ENCODE results near the gene GLDN.

Gene GLDN

GRCh38 chr15:51341366-51342226 is at the start of gene GLDN:
Gene GLDN, plus strand, starts transcription at chr15:51341655. Its CDS starts 30 bp downstream, at chr15:51341685.
- peak in 49 of 51 donors; percentile 22 to 88 (median 64) for DNase-seq

- no peak for DNase-seq
These were observed 42.8 kb upstream of the GLDN start for GRCh38 chr15:51298620-51299019.

GRCh38 chr15:51299187-51300015 is 42.1 kb upstream of the GLDN start:
- DNase-seq, result peak in 10 of 51 donors; percentile 7 to 58 (median 32)

GRCh38 chr15:51302480-51302879 is 39.0 kb upstream of the GLDN start:
- no peak for DNase-seq

GRCh38 chr15:51303462-51303980 is 37.9 kb upstream of the GLDN start:
- no peak for DNase-seq

GRCh38 chr15:51307325-51307724 is 34.1 kb upstream of the GLDN start:
- DNase-seq, result no peak

GRCh38 chr15:51307811-51308210 is 33.6 kb upstream of the GLDN start:
- no peak for DNase-seq

- DNase-seq, result no peak
These were observed 31.4 kb upstream of the GLDN start for GRCh38 chr15:51310064-51310463.

- DNase-seq, result no peak
These were observed 29.9 kb upstream of the GLDN start for GRCh38 chr15:51311510-51311909.

GRCh38 chr15:51312166-51313073 is 29.0 kb upstream of the GLDN start:
- DNase-seq, result no peak

GRCh38 chr15:51313074-51313393 is 28.4 kb upstream of the GLDN start:
- peak in 1 of 51 donors; percentile 22 for DNase-seq

- no peak for DNase-seq
These were observed 27.7 kb upstream of the GLDN start for GRCh38 chr15:51313644-51314280.

- no peak for DNase-seq
These were observed 26.8 kb upstream of the GLDN start for GRCh38 chr15:51314391-51315337.

- DNase-seq, result no peak
These were observed 25.7 kb upstream of the GLDN start for GRCh38 chr15:51315726-51316125.

- DNase-seq, result no peak
These were observed 24.8 kb upstream of the GLDN start for GRCh38 chr15:51316636-51317035.

- no peak for DNase-seq
These were observed 22.9 kb upstream of the GLDN start for GRCh38 chr15:51318382-51319150.

GRCh38 chr15:51319539-51319938 is 21.9 kb upstream of the GLDN start:
- no peak for DNase-seq

GRCh38 chr15:51320843-51321242 is 20.6 kb upstream of the GLDN start:
- no peak for DNase-seq

GRCh38 chr15:51321316-51321715 is 20.1 kb upstream of the GLDN start:
- DNase-seq, result no peak
